Measurements from ENCODE around the gene PLAA.

Gene PLAA

DNA sequence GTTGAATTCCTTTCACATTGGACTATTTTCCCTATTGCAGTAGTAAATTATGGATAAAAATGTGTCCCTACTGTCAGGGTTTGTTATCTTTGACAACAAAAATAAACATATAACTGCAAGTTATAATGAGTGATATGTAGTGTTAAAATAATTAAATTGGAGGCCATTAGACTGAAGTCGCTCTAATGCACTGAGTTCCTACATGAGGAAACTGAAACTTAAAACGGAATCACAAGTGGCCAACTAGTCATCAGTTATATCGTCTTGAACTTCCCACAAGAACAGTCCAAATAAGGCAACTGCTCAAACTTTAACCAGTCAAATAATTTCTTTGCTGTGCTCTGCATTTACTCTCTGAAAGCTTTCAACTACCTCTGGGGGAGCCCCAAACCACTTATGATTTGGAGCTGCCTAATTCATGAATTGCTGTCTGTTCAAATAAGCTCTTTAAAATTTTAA lies 7.0 kb upstream of the PLAA start:
- Histone ChIP-seq H3K36me3 (ENCODE audit: control insufficient read depth in 1 of 2, insufficient read depth in 2 of 2, low read length in 2 of 2) (no peaks in the 10 kb centered on the region), H3K4me1 (ENCODE audit: control insufficient read depth in 1 of 2, insufficient read depth in 2 of 2, low read length in 2 of 2) (peaks cover 0 to 14% of the 10 kb centered on the region in 2 donors), H3K9me3 (ENCODE audit: control insufficient read depth in 1 of 2, low read length in 2 of 2) (no peaks in the 10 kb centered on the region), H3K27ac (ENCODE audit: low read length) (no peak overlapping the region), H3K27me3 (ENCODE audit: low read depth, low read length) (no peaks in the 10 kb centered on the region), H3K4me3 (ENCODE audit: low read depth in 1 of 2, low read length in 2 of 2) (no peak overlapping the region)

DNA sequence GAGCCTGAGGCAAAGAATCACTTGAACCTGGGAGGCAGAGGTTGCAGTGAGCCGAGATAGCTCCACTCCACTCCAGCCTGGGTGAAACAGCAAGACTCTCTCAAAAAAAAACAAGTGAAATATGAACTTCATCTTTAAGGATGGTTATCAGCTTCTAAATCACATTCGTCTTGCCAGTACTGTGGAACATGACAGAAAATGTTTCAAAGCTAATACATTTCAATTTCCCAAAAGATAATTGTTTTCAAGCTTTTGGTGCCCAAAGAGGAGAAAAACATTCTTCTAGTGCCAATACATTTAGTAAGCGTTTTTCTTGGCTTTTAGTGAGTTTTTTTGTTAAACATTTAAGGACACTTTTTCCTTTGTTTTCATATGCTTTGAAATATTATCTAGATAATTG lies 4.8 kb upstream of the PLAA start:
- Histone ChIP-seq H3K4me1 (ENCODE audit: control insufficient read depth in 1 of 2, insufficient read depth in 2 of 2, low read length in 2 of 2) (peaks cover 0 to 10% of the 10 kb centered on the region in 2 donors), H3K27me3 (ENCODE audit: low read depth, low read length) (no peaks in the 10 kb centered on the region), H3K4me3 (ENCODE audit: low read depth in 1 of 2, low read length in 2 of 2) (no peak overlapping the region)

DNA sequence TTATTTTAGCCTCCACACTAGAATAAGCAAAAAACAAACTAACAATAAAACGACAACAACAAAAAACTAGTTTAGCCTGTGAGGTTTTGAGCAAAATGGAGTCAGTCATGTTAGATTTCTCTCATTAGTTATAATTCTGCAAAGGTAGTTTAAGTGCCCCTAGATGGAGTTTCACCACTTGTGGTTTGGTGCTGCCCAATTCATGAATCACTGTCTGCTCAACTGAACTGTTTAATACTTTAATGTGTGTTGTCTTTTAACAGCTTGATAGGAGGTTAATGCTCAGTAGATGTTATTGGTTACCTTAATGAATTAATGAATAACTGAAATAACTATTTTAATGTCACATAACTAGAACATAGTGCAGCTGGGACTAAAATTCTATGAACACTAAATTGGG lies 3.5 kb upstream of the PLAA start:
- Histone ChIP-seq H3K4me1 (ENCODE audit: control insufficient read depth in 1 of 2, insufficient read depth in 2 of 2, low read length in 2 of 2) (peaks cover 6 to 15% of the 10 kb centered on the region in 2 donors), H3K27me3 (ENCODE audit: low read depth, low read length) (no peaks in the 10 kb centered on the region), H3K4me3 (ENCODE audit: low read depth in 1 of 2, low read length in 2 of 2) (no peak overlapping the region), H3K9me3 (ENCODE audit: control insufficient read depth in 1 of 2, low read length in 2 of 2) (no peaks in the 10 kb centered on the region), H3K36me3 (ENCODE audit: control insufficient read depth in 1 of 2, insufficient read depth in 2 of 2, low read length in 2 of 2) (peaks cover 0 to 3% of the 10 kb centered on the region in 2 donors), H3K27ac (ENCODE audit: low read length) (no peak overlapping the region)

More for the DNA sequence above, 4.8 kb upstream of the PLAA start:
- Histone ChIP-seq H3K9me3 (ENCODE audit: control insufficient read depth in 1 of 2, low read length in 2 of 2) (no peaks in the 10 kb centered on the region), H3K27ac (ENCODE audit: low read length) (no peak overlapping the region), H3K36me3 (ENCODE audit: control insufficient read depth in 1 of 2, insufficient read depth in 2 of 2, low read length in 2 of 2) (peaks cover 0 to 3% of the 10 kb centered on the region in 2 donors)

DNA sequence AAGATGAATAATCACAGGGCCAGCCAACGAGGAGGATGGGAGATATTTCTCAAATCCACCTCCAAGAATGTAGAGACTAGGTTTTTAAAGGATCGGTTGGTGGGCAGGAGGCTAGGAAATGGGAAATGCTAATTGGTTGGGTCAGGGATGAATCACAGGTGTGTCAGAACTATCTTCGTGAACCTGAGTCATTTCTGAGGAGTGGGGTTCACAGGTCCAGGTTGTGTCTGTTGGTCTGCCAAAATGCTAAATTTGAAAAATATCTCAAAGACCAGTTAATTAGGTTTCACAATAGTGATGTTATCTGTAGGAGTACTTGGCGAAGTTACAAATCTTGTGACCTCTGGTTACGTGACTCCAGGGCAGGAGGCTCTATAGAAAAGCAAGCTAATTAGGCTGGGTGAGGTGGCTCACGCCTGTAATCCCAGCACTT lies 2.6 kb upstream of the PLAA start:
- Histone ChIP-seq H3K27me3 (ENCODE audit: low read depth, low read length) (no peaks in the 10 kb centered on the region), H3K4me1 (ENCODE audit: control insufficient read depth in 1 of 2, insufficient read depth in 2 of 2, low read length in 2 of 2) (peaks cover 6 to 20% of the 10 kb centered on the region in 2 donors), H3K27ac (ENCODE audit: low read length) (no peak overlapping the region), H3K4me3 (ENCODE audit: low read depth in 1 of 2, low read length in 2 of 2) (no peak overlapping the region), H3K36me3 (ENCODE audit: control insufficient read depth in 1 of 2, insufficient read depth in 2 of 2, low read length in 2 of 2) (peaks cover 0 to 3% of the 10 kb centered on the region in 2 donors), H3K9me3 (ENCODE audit: control insufficient read depth in 1 of 2, low read length in 2 of 2) (no peaks in the 10 kb centered on the region)

DNA sequence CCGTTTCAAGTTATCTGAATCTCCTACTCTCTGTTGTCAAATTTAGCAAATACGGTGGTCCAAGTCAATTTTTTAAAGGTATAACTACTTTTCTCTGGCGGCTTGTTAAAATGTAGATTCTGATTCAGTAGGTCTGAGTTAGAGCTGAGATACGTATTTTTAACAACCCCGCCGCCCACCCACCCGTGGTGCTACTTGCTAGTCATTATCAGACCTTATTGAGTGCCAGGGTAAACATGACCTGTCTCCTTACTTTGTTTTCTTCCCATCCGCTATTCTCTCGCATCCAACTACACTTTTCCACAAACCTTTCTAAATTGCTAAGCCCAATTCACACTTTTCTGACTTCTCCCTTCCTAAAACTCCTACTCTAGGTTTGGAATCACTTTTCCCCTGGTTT lies 694 bp upstream of the PLAA start:
- Histone ChIP-seq H3K27ac (ENCODE audit: low read length) (peak overlapping the region; percentile 97), H3K4me1 (ENCODE audit: control insufficient read depth in 1 of 2, insufficient read depth in 2 of 2, low read length in 2 of 2) (peaks cover 6 to 20% of the 10 kb centered on the region in 2 donors), H3K4me3 (ENCODE audit: low read depth in 1 of 2, low read length in 2 of 2) (peak overlapping the region; percentile 82 to 96)

DNA sequence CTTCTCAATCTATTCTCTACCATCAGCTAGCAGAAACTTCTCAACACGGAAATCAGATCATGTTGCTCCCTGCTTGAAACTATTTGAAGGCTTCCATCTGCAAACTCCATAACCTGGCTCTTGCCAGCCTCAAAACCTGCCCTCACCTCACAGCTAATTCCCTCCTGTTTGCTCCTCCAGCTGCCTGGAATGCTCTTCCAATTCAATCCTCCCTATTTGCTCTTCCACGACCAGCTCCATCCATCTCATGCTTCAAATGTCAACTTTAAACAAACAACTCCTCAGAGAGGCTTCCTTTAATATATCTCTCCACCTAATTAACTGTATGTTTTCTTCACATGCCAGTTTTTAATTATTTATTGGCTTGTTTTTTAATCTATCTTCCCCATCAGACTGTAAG lies 1.5 kb downstream of the PLAA start:
- Histone ChIP-seq H3K27me3 (ENCODE audit: low read depth, low read length) (no peaks in the 10 kb centered on the region), H3K4me3 (ENCODE audit: low read depth in 1 of 2, low read length in 2 of 2) (peak overlapping the region; percentile 82 to 96), H3K27ac (ENCODE audit: low read length) (peak overlapping the region; percentile 97), H3K4me1 (ENCODE audit: control insufficient read depth in 1 of 2, insufficient read depth in 2 of 2, low read length in 2 of 2) (peaks cover 6 to 20% of the 10 kb centered on the region in 2 donors), H3K36me3 (ENCODE audit: control insufficient read depth in 1 of 2, insufficient read depth in 2 of 2, low read length in 2 of 2) (peaks cover 0 to 3% of the 10 kb centered on the region in 2 donors), H3K9me3 (ENCODE audit: control insufficient read depth in 1 of 2, low read length in 2 of 2) (no peaks in the 10 kb centered on the region)

More for the DNA sequence above, 694 bp upstream of the PLAA start:
- Histone ChIP-seq H3K27me3 (ENCODE audit: low read depth, low read length) (no peaks in the 10 kb centered on the region), H3K9me3 (ENCODE audit: control insufficient read depth in 1 of 2, low read length in 2 of 2) (no peaks in the 10 kb centered on the region), H3K36me3 (ENCODE audit: control insufficient read depth in 1 of 2, insufficient read depth in 2 of 2, low read length in 2 of 2) (peaks cover 0 to 3% of the 10 kb centered on the region in 2 donors)

DNA sequence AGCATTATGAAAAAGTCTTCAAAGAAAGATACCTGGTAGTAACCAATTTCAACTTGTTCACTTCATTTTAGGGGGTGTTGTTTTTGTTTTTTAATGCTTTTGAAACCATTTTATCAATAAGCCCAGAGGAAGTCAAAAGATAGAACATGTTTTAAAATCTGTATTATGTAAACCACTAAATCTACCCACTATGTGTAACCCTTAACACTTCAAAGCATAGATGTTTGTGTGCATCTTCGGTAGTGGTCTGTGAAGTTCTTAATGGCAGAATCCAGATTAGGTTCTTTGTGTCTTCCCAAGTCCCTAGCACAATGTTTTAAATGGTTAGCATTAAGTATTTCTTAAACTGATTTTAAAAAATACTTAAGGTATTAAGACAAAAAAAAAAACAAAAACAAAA lies 6.3 kb downstream of the PLAA start:
- peaks cover 3 to 11% of the 10 kb centered on the region in 2 donors for H3K4me1 ChIP-seq (ENCODE audit: control insufficient read depth in 1 of 2, insufficient read depth in 2 of 2, low read length in 2 of 2)
- peaks cover 0 to 6% of the 10 kb centered on the region in 2 donors for H3K9me3 ChIP-seq (ENCODE audit: control insufficient read depth in 1 of 2, low read length in 2 of 2)
- H3K27ac ChIP-seq (ENCODE audit: low read length), result no peak overlapping the region
- H3K4me3 ChIP-seq (ENCODE audit: low read depth in 1 of 2, low read length in 2 of 2), result no peak overlapping the region
- no peaks in the 10 kb centered on the region for H3K27me3 ChIP-seq (ENCODE audit: low read depth, low read length)
- no peaks in the 10 kb centered on the region for H3K36me3 ChIP-seq (ENCODE audit: control insufficient read depth in 1 of 2, insufficient read depth in 2 of 2, low read length in 2 of 2)

DNA sequence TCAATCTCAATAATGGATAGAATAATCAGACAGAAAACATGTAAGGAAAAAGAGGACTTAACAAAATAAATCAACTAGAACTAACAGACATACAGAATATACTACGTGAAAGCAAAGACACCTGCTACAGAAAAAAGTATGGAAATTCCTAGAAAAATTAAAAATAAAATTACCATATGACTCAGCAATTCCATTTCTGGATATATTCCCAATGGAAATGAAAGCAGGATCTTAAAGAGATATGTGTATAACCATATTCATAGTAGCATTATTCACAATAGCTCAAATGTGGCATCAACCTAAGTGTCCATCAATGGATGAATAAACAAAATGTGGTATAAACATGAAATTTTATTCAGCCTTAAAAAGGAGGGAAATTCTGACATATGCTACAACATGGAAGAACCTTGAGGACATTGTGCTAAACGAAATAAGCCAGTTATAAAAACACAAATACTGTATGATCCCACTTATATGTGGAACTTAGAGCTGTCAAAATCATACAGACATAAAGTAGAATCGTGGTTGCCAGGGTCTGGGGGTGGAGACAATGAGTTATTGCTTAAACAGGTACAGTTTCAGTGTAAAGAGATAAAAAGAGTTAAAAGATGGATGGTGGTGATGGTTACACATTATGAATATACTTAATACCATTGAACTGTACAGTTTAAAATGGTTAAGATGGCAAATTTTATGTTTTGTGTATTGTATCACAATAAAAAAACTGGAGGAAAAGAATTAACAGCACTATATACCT lies 6.9 kb downstream of the PLAA start:
- Histone ChIP-seq H3K4me1 (ENCODE audit: control insufficient read depth in 1 of 2, insufficient read depth in 2 of 2, low read length in 2 of 2) (peaks cover 0 to 4% of the 10 kb centered on the region in 2 donors), H3K4me3 (ENCODE audit: low read depth in 1 of 2, low read length in 2 of 2) (no peak overlapping the region), H3K27me3 (ENCODE audit: low read depth, low read length) (no peaks in the 10 kb centered on the region), H3K36me3 (ENCODE audit: control insufficient read depth in 1 of 2, insufficient read depth in 2 of 2, low read length in 2 of 2) (no peaks in the 10 kb centered on the region), H3K9me3 (ENCODE audit: control insufficient read depth in 1 of 2, low read length in 2 of 2) (peaks cover 0 to 6% of the 10 kb centered on the region in 2 donors), H3K27ac (ENCODE audit: low read length) (no peak overlapping the region)

DNA sequence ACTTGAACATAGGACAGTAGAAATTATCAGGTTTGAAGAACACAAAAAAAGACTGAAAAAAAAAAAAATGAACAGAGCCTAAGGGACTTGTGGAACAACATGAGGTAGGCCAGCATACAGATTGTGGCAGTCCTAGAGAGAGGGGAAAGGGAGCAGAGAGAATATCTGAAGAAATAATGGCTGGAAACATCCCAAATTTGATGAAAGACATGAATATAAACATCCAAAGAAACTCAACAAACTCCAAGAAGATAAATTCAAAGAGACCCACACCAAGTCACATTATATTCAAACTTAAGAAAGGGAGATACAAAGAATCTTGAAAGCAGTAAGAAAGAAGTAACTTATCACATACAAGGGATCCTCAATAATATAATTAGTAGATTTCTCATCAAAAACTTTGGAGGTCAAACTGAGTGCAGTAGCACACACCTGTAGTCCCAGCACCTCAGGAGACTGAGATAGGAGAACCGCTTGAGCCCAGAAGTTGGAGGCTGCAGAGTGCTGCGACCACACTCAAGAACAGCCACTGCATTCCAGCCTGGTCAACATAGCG lies 9.1 kb downstream of the PLAA start:
- Histone ChIP-seq H3K9me3 (ENCODE audit: control insufficient read depth in 1 of 2, low read length in 2 of 2) (peaks cover 0 to 6% of the 10 kb centered on the region in 2 donors), H3K27ac (ENCODE audit: low read length) (no peak overlapping the region), H3K4me3 (ENCODE audit: low read depth in 1 of 2, low read length in 2 of 2) (no peak overlapping the region), H3K36me3 (ENCODE audit: control insufficient read depth in 1 of 2, insufficient read depth in 2 of 2, low read length in 2 of 2) (peaks cover 0 to 4% of the 10 kb centered on the region in 2 donors), H3K27me3 (ENCODE audit: low read depth, low read length) (no peaks in the 10 kb centered on the region), H3K4me1 (ENCODE audit: control insufficient read depth in 1 of 2, insufficient read depth in 2 of 2, low read length in 2 of 2) (no peaks in the 10 kb centered on the region)

DNA sequence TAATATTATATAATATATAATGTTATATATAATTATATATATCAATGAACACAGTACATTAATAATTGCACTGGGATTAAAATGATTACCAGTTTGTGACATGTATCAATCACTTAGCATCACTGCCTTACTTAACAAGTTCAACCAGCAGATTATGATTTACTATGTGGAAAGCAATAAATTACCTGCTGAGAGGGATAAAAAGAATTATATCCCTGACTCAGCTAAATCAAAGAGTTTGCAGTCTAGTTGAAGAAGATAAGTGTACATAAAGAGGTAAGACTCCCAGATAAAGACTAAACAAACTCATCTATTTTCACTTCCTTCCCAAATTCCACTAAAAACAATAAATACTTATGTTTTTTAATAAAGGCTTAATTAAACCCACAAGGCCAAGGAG lies 11.2 kb downstream of the PLAA start:
- Histone ChIP-seq H3K27ac (ENCODE audit: low read length) (no peak overlapping the region), H3K36me3 (ENCODE audit: control insufficient read depth in 1 of 2, insufficient read depth in 2 of 2, low read length in 2 of 2) (peaks cover 0 to 4% of the 10 kb centered on the region in 2 donors), H3K27me3 (ENCODE audit: low read depth, low read length) (no peaks in the 10 kb centered on the region)

DNA sequence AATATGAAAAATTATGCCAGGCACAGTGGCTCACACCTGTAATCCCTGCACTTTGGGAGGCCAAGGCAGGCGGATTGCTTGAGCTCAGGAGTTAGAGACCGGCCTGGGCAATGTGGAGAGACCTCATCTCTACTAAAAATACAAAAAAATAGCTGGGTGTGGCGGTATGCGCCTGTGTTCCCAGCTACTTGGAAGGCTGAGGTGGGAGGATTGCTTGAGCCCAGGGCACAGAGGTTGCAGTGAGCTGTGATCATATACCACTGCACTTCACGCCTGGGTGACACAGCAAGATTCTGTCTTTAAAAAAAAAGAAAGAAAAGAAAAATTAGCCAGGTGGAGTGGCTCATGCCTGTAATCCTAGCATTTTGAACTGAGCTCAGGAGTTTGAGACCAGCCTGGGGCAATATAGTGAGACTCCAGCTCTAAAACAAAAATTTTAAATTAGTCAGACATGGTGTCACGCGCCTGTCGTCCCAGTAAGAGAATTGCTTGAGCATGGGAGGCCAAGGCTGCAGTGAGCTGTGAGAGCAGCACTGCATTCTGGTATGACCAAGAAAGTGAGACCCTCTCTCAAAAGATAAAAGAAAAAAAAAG lies 18.0 kb downstream of the PLAA start:
- no peaks in the 10 kb centered on the region for H3K9me3 ChIP-seq (ENCODE audit: control insufficient read depth in 1 of 2, low read length in 2 of 2)
- no peaks in the 10 kb centered on the region for H3K4me1 ChIP-seq (ENCODE audit: control insufficient read depth in 1 of 2, insufficient read depth in 2 of 2, low read length in 2 of 2)
- no peak overlapping the region for H3K4me3 ChIP-seq (ENCODE audit: low read depth in 1 of 2, low read length in 2 of 2)
- H3K27me3 ChIP-seq (ENCODE audit: low read depth, low read length), result no peaks in the 10 kb centered on the region
- peaks cover 26 to 32% of the 10 kb centered on the region in 2 donors for H3K36me3 ChIP-seq (ENCODE audit: control insufficient read depth in 1 of 2, insufficient read depth in 2 of 2, low read length in 2 of 2)
- no peak overlapping the region for H3K27ac ChIP-seq (ENCODE audit: low read length)

More for the DNA sequence above, 11.2 kb downstream of the PLAA start:
- no peaks in the 10 kb centered on the region for H3K4me1 ChIP-seq (ENCODE audit: control insufficient read depth in 1 of 2, insufficient read depth in 2 of 2, low read length in 2 of 2)
- peaks cover 0 to 6% of the 10 kb centered on the region in 2 donors for H3K9me3 ChIP-seq (ENCODE audit: control insufficient read depth in 1 of 2, low read length in 2 of 2)
- H3K4me3 ChIP-seq (ENCODE audit: low read depth in 1 of 2, low read length in 2 of 2), result no peak overlapping the region

All from muscle layer of duodenum (tissue), 2 donors.